GM23248 (cell line): ENCODE measurements around the gene CD300LF. TPM values are rescaled to one million over a fixed set of nuclear protein-coding genes. Genes with fewer than 3 reads are reported as not detected.

Experiments
- DNase-seq: peaks from one replicate; pipeline ENCODE4 v3.0.0-alpha.2; 2015
- H2AFZ ChIP-seq: fragments of 200-600 bp; sonication (generic); 2 replicates; pipeline ENCODE4 v1.6.1; 2016; ENCODE audit warnings: antibody characterized with exemption
- H3F3A ChIP-seq: fragments of 200-600 bp; sonication (generic); 2 replicates; pipeline ENCODE4 v1.6.1; 2016; ENCODE audit warnings: mild to moderate bottlenecking, antibody characterized with exemption, mixed run types; ENCODE audit not compliant: insufficient read depth
- H3K27ac ChIP-seq: fragments of 200-600 bp; sonication (generic); 2 replicates; pipeline ENCODE4 v1.5.1; 2016; ENCODE audit warnings: mild to moderate bottlenecking
- H3K27me3 ChIP-seq: fragments of 200-600 bp; sonication (generic); replicated peaks from 2 replicates; pipeline ENCODE4 v1.6.1; 2016; ENCODE audit warnings: mild to moderate bottlenecking; ENCODE audit not compliant: insufficient read depth
- H3K36me3 ChIP-seq: fragments of 200-600 bp; sonication (generic); 2 replicates; pipeline ENCODE4 v1.6.1; 2016; ENCODE audit warnings: low read depth, mild to moderate bottlenecking
- H3K4me1 ChIP-seq: fragments of 200-600 bp; sonication (generic); 2 replicates; pipeline ENCODE4 v1.6.1; 2016; ENCODE audit warnings: mild to moderate bottlenecking; ENCODE audit not compliant: insufficient read depth
- H3K4me2 ChIP-seq: fragments of 200-600 bp; sonication (generic); one replicate; pipeline ENCODE4 v1.6.1; 2016; ENCODE audit warnings: mild to moderate bottlenecking; ENCODE audit not compliant: unreplicated experiment
- H3K4me3 ChIP-seq: fragments of 200-600 bp; sonication (generic); 2 replicates; pipeline ENCODE4 v1.5.1; 2016; ENCODE audit warnings: mild to moderate bottlenecking
- H3K79me2 ChIP-seq: fragments of 200-600 bp; sonication (generic); 2 replicates; pipeline ENCODE4 v1.6.1; 2016; ENCODE audit warnings: mild to moderate bottlenecking; ENCODE audit not compliant: insufficient read depth
- H3K9ac ChIP-seq: fragments of 200-600 bp; sonication (generic); 2 replicates; pipeline ENCODE4 v1.6.1; 2016; ENCODE audit warnings: mild to moderate bottlenecking
- H3K9me2 ChIP-seq: fragments of 200-600 bp; sonication (generic); 2 replicates; pipeline ENCODE4 v1.6.1; 2016; ENCODE audit warnings: mixed run types, mild to moderate bottlenecking, moderate library complexity; ENCODE audit not compliant: insufficient read depth
- H3K9me3 ChIP-seq: fragments of 200-600 bp; sonication (generic); one replicate; pipeline ENCODE4 v1.6.1; 2017; ENCODE audit warnings: low read depth
- H4K20me1 ChIP-seq: fragments of 200-600 bp; sonication (generic); 2 replicates; pipeline ENCODE4 v1.6.0; 2016; ENCODE audit not compliant: insufficient read depth
- EZH2 ChIP-seq: fragments of 200-600 bp; sonication (generic); IDR thresholded peaks from 2 replicates; pipeline ENCODE4 v1.6.1; 2018; ENCODE audit warnings: antibody characterized with exemption, mild to moderate bottlenecking; ENCODE audit not compliant: insufficient read depth, poor library complexity, severe bottlenecking
- EZH2phosphoT487 ChIP-seq: fragments of 200-600 bp; sonication (generic); IDR thresholded peaks from 2 replicates; pipeline ENCODE4 v1.6.1; 2018; ENCODE audit warnings: antibody characterized with exemption, moderate library complexity, mild to moderate bottlenecking, low read depth; ENCODE audit not compliant: insufficient read depth
- WGBS, 2 experiments: methylation state at CpG; one replicate each; pipeline ENCODE4 v1.1.6; 2015 to 2017; ENCODE audit warnings: low lambda C conversion rate in 2 of 2, low coverage in 1 of 2; ENCODE audit errors: missing lambda C conversion rate in 2 of 2; 5-methylcytosine and 5-hydroxymethylcytosine counted together
- in situ Hi-C: fragments of 300-500 bp; cut with MboI; formaldehyde crosslinking; loops from 2 replicates; pipeline ENCODE4 v1.15.0; 2020
- polyA plus RNA-seq: library from polyadenylated mRNA; unstranded; fragments of >200 nt; fragmentation: Nextera tagmentation; extraction: Ambion mirVana; gene quantifications from 2 replicates; pipeline ENCODE4 v1.2.1, GENCODE V29; 2016
- total RNA-seq: library from RNA; depleted of rRNA; stranded (reverse); fragments of >200 nt; shearing (Covaris generic); gene quantifications from 2 replicates; pipeline ENCODE4 v1.2.3, GENCODE V29; 2014

Gene CD300LF
- total and polyA plus RNA-seq, 2 experiments from 2014 or later: not detected

DNA sequence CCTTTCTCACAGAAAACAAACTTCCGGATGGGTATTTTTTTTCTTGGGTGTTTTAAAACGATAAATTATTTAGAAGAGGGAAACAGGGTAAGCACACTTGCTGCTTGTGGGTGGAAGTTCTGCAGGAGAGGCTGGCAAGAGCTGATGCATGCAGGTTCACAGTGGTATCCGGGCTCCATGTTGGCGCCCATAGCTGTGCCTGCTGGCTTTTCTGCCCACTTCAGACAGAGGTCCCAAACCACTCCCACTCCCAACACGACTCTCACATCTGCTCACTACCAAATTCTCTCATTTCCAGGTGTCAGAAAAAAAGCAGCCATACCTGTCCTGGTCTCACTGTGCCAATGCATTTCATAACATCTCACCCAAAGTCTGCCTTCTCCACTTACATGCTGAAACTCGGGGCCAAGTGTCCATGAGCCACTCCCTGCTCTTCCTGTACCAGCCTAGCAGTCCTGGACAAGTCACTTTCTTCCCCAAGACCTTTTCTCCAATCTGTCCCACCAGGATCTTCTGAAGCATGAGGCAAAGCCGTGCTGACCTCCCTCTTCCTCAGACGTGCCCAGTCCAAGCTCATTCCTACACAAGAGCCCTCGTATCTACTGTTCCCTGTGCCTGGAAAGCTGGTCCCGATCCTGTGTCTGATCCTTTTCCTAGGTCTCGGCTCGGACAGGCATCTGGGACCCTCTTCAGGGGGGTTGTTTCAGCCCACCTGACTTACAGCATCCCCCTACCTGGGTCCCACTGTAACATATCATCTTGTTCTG lies 1.5 kb downstream of the CD300LF start:
- H4K20me1 ChIP-seq: no peaks in the 10 kb centered on the region
- H3K4me3 ChIP-seq: no peak overlapping the region
- DNase-seq: no peak
- in situ Hi-C loops: no loop called here
- H3K27ac ChIP-seq: no peak overlapping the region
- no peaks in the 10 kb centered on the region for H3K9me3 ChIP-seq
- no peak overlapping the region for H3K9ac ChIP-seq
- H3K4me1 ChIP-seq: no peaks in the 10 kb centered on the region
- no peaks in the 10 kb centered on the region for H3K9me2 ChIP-seq
- H3F3A ChIP-seq: no peaks in the 10 kb centered on the region
- no peaks in the 10 kb centered on the region for H3K79me2 ChIP-seq
- no peak for TF ChIP-seq EZH2phosphoT487
- no peak for TF ChIP-seq EZH2
- peaks cover 22% of the 10 kb centered on the region for H3K27me3 ChIP-seq
- H2AFZ ChIP-seq: no peak overlapping the region
- H3K4me2 ChIP-seq: no peak overlapping the region
- no peaks in the 10 kb centered on the region for H3K36me3 ChIP-seq
- 24% methylated on average over 12 of the region's 12 CpGs for WGBS, 2 experiments

DNA sequence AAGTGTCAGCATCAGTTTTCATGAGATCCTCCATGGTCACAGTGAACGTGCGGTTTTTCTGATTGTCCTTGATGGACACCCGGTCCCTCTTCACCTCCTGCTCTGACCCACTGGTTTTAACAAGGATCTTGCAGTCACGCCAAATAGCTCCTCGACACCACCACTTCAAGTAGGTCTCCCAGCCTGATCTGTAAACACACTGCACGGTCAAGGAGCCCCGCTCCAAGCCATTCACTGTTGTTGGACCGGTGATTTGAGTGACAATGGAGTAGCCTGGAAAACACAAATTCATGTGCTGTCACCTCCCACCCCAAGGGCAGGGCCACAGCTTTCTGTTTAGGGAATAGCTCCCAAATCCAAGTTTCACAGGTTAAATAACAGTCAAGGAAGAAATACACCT lies 8.2 kb downstream of the CD300LF start:
- Histone ChIP-seq H3K4me1 (no peaks in the 10 kb centered on the region), H3K4me3 (no peak overlapping the region), H3K9me2 (no peaks in the 10 kb centered on the region), H3K4me2 (no peak overlapping the region), H3K9me3 (no peaks in the 10 kb centered on the region), H2AFZ (no peak overlapping the region), H3K9ac (no peak overlapping the region), H3K27ac (no peak overlapping the region), H4K20me1 (no peaks in the 10 kb centered on the region), H3K27me3 (peaks cover 7% of the 10 kb centered on the region), H3K79me2 (no peaks in the 10 kb centered on the region), H3K36me3 (no peaks in the 10 kb centered on the region), H3F3A (no peaks in the 10 kb centered on the region)
- WGBS, 2 experiments: 68 to 70% methylated on average over 8 of the region's 8 CpGs
- no peak for DNase-seq
- TF ChIP-seq EZH2: no peak
- TF ChIP-seq EZH2phosphoT487: no peak
- in situ Hi-C loops: no loop called here

DNA sequence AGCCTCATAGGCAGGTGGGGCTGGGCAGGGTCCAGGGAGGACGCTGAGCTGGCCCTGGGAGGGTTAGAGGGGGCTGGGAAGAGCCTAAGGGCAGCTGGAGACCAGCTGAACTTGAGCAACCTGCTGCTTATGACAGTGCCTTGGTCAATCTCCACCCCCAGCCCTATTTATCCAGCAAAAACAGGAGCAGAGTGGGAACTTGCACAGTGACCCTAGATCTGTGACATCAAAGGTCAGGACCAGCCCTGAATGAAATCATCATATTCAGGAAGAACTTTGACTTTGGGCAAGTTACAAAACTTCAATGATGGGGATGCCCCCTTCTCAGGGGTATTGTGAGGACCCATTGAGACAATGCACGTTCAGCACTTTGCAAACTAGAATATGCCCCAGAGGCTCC lies 9.4 kb downstream of the CD300LF start:
- WGBS, 2 experiments: 10 to 15% methylated on average over 2 of the region's 2 CpGs
- in situ Hi-C loops: no loop called here
- no peaks in the 10 kb centered on the region for H4K20me1 ChIP-seq
- H3K36me3 ChIP-seq: no peaks in the 10 kb centered on the region
- no peaks in the 10 kb centered on the region for H3K79me2 ChIP-seq
- no peaks in the 10 kb centered on the region for H3K9me2 ChIP-seq
- no peak for DNase-seq
- no peak overlapping the region for H3K27ac ChIP-seq
- peaks cover 7% of the 10 kb centered on the region for H3K27me3 ChIP-seq
- no peak overlapping the region for H3K4me3 ChIP-seq
- no peak overlapping the region for H3K4me2 ChIP-seq
- H3F3A ChIP-seq: no peaks in the 10 kb centered on the region
- H3K4me1 ChIP-seq: no peaks in the 10 kb centered on the region
- H3K9ac ChIP-seq: no peak overlapping the region
- no peak overlapping the region for H2AFZ ChIP-seq
- no peaks in the 10 kb centered on the region for H3K9me3 ChIP-seq
- no peak for TF ChIP-seq EZH2phosphoT487
- TF ChIP-seq EZH2: no peak

DNA sequence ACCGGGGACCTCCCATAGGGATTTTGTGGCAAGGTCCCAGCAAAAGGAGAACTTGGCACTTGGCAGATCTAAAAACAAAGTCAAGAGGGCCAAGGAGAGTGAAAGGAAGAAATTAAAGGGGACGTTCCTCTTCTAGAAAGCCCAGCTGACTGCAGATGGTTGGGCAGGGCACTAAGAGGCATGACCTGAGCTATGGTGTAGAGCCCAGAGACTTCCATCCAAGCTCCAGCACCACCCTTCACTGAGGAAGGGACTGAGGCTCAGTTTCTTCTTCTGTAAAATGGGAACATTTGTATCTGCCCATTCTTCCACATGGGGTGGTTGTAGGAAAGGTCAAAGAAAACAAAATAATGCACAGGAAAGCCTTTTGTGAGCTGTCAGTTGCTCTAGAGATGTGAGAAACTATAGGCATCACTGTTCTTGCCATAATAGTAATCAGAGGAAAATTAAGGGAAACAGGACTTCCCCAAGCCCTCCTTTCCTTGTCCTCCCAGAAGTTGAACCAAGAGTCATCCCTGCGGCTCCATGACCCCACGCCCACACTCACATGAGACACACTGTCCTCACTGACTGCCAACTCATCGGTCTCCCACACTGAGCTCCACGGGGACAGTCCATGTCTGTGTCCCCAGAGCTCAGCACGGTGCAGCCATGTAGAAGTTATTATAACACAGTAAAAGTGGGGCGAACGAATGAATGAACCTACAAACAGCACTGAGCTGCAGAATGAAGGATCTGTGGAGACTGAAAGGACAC lies 10.4 kb downstream of the CD300LF start:
- Histone ChIP-seq H3F3A (no peaks in the 10 kb centered on the region), H3K9me3 (no peaks in the 10 kb centered on the region), H3K4me3 (no peak overlapping the region), H3K79me2 (no peaks in the 10 kb centered on the region), H3K4me1 (no peaks in the 10 kb centered on the region), H3K9ac (no peak overlapping the region), H3K4me2 (no peak overlapping the region), H3K9me2 (no peaks in the 10 kb centered on the region), H4K20me1 (no peaks in the 10 kb centered on the region), H2AFZ (no peak overlapping the region), H3K27me3 (peaks cover 7% of the 10 kb centered on the region), H3K27ac (no peak overlapping the region), H3K36me3 (no peaks in the 10 kb centered on the region)
- TF ChIP-seq EZH2phosphoT487 (no peak), EZH2 (no peak)
- in situ Hi-C loops: no loop called here
- DNase-seq: no peak
- 36 to 45% methylated on average over 9 of the region's 9 CpGs for WGBS, 2 experiments
